ENCODE results near the gene MCCD1. TPM values are rescaled to one million over a fixed set of nuclear protein-coding genes. Genes with fewer than 3 reads are reported as not detected.
A peak's percentile ranks its signal among the peaks of the same experiment; 100 is the strongest.
"Not testable (repeated sequence)": the region's sequence is repeated elsewhere in the genome, so short reads cannot be mapped to it uniquely, and the experiment has no call there.

Gene MCCD1
- total and polyA plus RNA-seq, 2 experiments from 2014 or later: not detected

- no peak for TF ChIP-seq EZH2phosphoT487 (IDR thresholded peaks at IDR 0.05; ENCODE audit: insufficient read depth, low read depth)
- TF ChIP-seq EZH2 (IDR thresholded peaks at IDR 0.05; ENCODE audit: insufficient read depth, poor library complexity, severe bottlenecking): no peak
- Histone ChIP-seq H3F3A (ENCODE audit: insufficient read depth) (peaks cover 8% of the 10 kb centered on the region; the same call in 1 of the 2 replicates), H3K4me3 (no peak overlapping the region), H3K27me3 (replicated peaks; ENCODE audit: insufficient read depth) (no peaks in the 10 kb centered on the region), H4K20me1 (ENCODE audit: insufficient read depth) (no peaks in the 10 kb centered on the region), H3K9me2 (ENCODE audit: insufficient read depth) (no peaks in the 10 kb centered on the region), H3K4me1 (ENCODE audit: insufficient read depth) (peaks cover 4% of the 10 kb centered on the region), H3K79me2 (ENCODE audit: insufficient read depth) (0 out of 2 replicates have a peak, but pooled peaks cover 6% of the 10 kb centered on the region), H2AFZ (no peak overlapping the region), H3K9me3 (ENCODE audit: low read depth) (no peaks in the 10 kb centered on the region), H3K36me3 (ENCODE audit: low read depth) (no peaks in the 10 kb centered on the region), H3K4me2 (ENCODE audit: unreplicated experiment) (no peak overlapping the region), H3K27ac (no peak overlapping the region), H3K9ac (no peak overlapping the region)
- in situ Hi-C loops (cut with MboI): loop anchor here (10.0 kb wide), 1 partner anchor 105 kb away; the partner anchor contains the start of gene NCR3
- DNase-seq: no peak
- WGBS, 2 experiments (ENCODE audit: low coverage in 1 of 2, low lambda C conversion rate in 2 of 2, missing lambda C conversion rate in 2 of 2): 69 to 76% methylated on average over 15 to 16 of the region's 16 CpGs
Measured at GRCh38 chr6:31490115-31490873, 38.5 kb upstream of the MCCD1 start.

GRCh38 chr6:31493550-31493874 lies 35.2 kb upstream of the MCCD1 start:
- H3K4me2 ChIP-seq (ENCODE audit: unreplicated experiment): peak overlapping the region; percentile 88
- in situ Hi-C loops (cut with MboI): loop anchor here (10.0 kb wide), 1 partner anchor 101 kb away; the partner anchor contains the start of gene NCR3
- not testable (repeated sequence) for H4K20me1 ChIP-seq (ENCODE audit: insufficient read depth); H3K4me1 ChIP-seq (ENCODE audit: insufficient read depth); H3K27ac ChIP-seq; H3K9me2 ChIP-seq (ENCODE audit: insufficient read depth); H3K9ac ChIP-seq; H3K36me3 ChIP-seq (ENCODE audit: low read depth); H3K27me3 ChIP-seq (replicated peaks; ENCODE audit: insufficient read depth); H2AFZ ChIP-seq; H3K9me3 ChIP-seq (ENCODE audit: low read depth); DNase-seq
- peaks cover 12% of the 10 kb centered on the region for H3K79me2 ChIP-seq (ENCODE audit: insufficient read depth)
- 0 to 1% methylated on average over 2 of the region's 2 CpGs for WGBS, 2 experiments (ENCODE audit: low coverage in 1 of 2, low lambda C conversion rate in 2 of 2, missing lambda C conversion rate in 2 of 2)
- peak overlapping the region; percentile 87 for H3K4me3 ChIP-seq
- H3F3A ChIP-seq (ENCODE audit: insufficient read depth): peaks cover 20% of the 10 kb centered on the region

DNA sequence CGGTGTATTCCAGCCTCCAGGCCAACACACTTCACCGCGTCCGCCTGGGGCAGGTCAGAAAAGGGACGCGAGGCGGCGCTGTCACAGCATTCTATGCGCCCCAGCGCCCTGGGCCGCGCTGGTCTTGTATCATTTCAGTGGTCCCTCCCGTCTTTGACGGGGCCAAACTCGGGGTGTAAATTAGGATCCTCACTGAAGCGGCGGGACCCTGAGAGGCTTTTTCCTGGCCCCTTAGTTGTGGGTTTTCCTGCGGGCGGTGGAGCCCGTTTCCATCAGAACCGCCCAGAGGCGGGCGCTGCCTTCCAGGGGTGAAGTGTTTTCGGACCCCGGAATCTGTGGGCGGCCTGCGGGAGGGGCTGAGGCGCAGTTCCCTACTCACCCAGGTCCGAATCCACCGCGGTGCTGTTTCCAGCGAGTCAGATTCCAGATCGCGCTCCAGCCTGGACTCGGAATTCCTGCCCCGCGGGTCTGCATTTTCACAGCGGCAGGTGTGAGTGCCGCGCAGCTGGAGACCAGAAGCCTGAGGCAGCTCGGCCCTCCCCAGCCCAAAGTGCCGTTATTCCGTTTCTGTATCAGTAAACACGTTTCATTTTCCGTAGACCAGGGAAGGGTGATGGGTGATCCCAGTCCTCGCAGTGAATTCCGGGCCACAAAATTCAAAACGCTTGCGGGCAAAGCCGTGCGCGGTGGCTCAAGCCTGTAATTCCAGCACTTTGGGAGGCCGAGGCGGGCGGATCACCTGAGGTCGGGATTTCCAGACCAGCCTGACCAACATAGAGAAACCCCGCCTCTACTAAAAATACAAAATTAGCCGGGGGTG lies 34.7 kb upstream of the MCCD1 start:
- H3K9me3 ChIP-seq (ENCODE audit: low read depth): no peaks in the 10 kb centered on the region
- peak overlapping the region; percentile 78 for H3K9ac ChIP-seq
- H3K9me2 ChIP-seq (ENCODE audit: insufficient read depth): no peaks in the 10 kb centered on the region
- H3K79me2 ChIP-seq (ENCODE audit: insufficient read depth): peaks cover 18% of the 10 kb centered on the region
- H3F3A ChIP-seq (ENCODE audit: insufficient read depth): peaks cover 20% of the 10 kb centered on the region
- peak overlapping the region; percentile 93 for H2AFZ ChIP-seq
- H3K4me3 ChIP-seq: peak overlapping the region; percentile 87
- H3K36me3 ChIP-seq (ENCODE audit: low read depth): no peaks in the 10 kb centered on the region
- DNase-seq: peak; percentile 93
- in situ Hi-C loops (cut with MboI): loop anchor here (10.0 kb wide), 1 partner anchor 101 kb away; the partner anchor contains the start of gene NCR3
- TF ChIP-seq EZH2phosphoT487 (IDR thresholded peaks at IDR 0.05; ENCODE audit: insufficient read depth, low read depth) (no peak), EZH2 (IDR thresholded peaks at IDR 0.05; ENCODE audit: insufficient read depth, poor library complexity, severe bottlenecking) (no peak)
- H3K4me2 ChIP-seq (ENCODE audit: unreplicated experiment): peak overlapping the region; percentile 88
- no peaks in the 10 kb centered on the region for H4K20me1 ChIP-seq (ENCODE audit: insufficient read depth)
- H3K27ac ChIP-seq: peak overlapping the region; percentile 73
- WGBS, 2 experiments (ENCODE audit: low coverage in 1 of 2, low lambda C conversion rate in 2 of 2, missing lambda C conversion rate in 2 of 2): 1% methylated on average over 57 to 58 of the region's 58 CpGs
- H3K27me3 ChIP-seq (replicated peaks; ENCODE audit: insufficient read depth): no peaks in the 10 kb centered on the region
- H3K4me1 ChIP-seq (ENCODE audit: insufficient read depth): peaks cover 9% of the 10 kb centered on the region

DNA sequence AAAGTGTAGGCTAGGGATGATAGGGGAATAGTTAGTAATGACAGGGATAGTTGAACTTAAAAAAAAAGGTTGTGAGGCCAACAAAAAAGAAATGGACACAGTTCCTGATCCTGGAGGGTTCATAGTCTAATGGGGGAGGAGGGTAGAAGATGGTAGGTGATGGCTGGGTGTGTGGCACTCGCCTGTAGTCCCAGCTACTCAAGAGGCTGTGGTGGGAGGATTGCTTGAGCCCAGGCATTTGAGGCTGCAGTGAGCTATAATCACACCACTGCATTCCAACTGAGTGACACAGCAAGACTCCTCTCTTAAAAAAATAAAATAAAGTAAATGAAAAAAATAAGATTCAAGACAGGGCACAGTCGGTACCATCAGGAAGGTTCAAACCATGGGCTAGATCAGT lies 33.2 kb upstream of the MCCD1 start:
- H3K9ac ChIP-seq: peak overlapping the region; percentile 78
- H3K36me3 ChIP-seq (ENCODE audit: low read depth): no peaks in the 10 kb centered on the region
- in situ Hi-C loops (cut with MboI): loop anchor here (10.0 kb wide), 1 partner anchor 99 kb away; the partner anchor contains the start of gene NCR3
- peak; percentile 63 for DNase-seq
- WGBS, 2 experiments (ENCODE audit: low coverage in 1 of 2, low lambda C conversion rate in 2 of 2, missing lambda C conversion rate in 2 of 2): 40 to 52% methylated on average over 2 of the region's 2 CpGs
- TF ChIP-seq EZH2phosphoT487 (IDR thresholded peaks at IDR 0.05; ENCODE audit: insufficient read depth, low read depth) (no peak), EZH2 (IDR thresholded peaks at IDR 0.05; ENCODE audit: insufficient read depth, poor library complexity, severe bottlenecking) (no peak)
- H3K27ac ChIP-seq: peak overlapping the region; percentile 73
- peak overlapping the region; percentile 88 for H3K4me2 ChIP-seq (ENCODE audit: unreplicated experiment)
- no peaks in the 10 kb centered on the region for H3K9me2 ChIP-seq (ENCODE audit: insufficient read depth)
- peak overlapping the region; percentile 93; the same call in 1 of the 2 replicates for H2AFZ ChIP-seq
- H3F3A ChIP-seq (ENCODE audit: insufficient read depth): peaks cover 20% of the 10 kb centered on the region
- no peaks in the 10 kb centered on the region for H3K9me3 ChIP-seq (ENCODE audit: low read depth)
- H3K4me3 ChIP-seq: peak overlapping the region; percentile 87
- peaks cover 27% of the 10 kb centered on the region for H3K79me2 ChIP-seq (ENCODE audit: insufficient read depth)
- H3K4me1 ChIP-seq (ENCODE audit: insufficient read depth): peaks cover 9% of the 10 kb centered on the region
- H4K20me1 ChIP-seq (ENCODE audit: insufficient read depth): no peaks in the 10 kb centered on the region
- H3K27me3 ChIP-seq (replicated peaks; ENCODE audit: insufficient read depth): no peaks in the 10 kb centered on the region

DNA sequence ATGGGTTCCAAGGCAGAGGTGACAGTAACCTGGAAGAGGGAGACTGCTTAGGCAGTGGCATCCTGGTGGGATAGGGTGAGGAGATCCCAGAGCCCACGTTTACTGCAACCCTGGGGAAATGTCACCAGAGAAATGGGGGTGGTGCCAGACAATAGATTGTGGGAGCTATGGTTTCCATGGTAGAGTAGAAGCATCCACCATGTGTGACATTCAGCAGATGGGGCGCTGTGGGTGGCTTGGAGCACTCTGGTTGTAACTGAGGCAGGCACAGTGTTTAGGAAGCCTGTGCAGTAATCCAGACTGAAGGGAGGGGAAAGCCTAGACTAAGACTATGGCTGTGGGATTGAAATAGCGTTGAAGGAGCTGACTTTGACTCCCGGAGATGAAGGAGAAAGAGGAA lies 31.9 kb upstream of the MCCD1 start:
- not testable (repeated sequence) for H3K9me2 ChIP-seq (ENCODE audit: insufficient read depth); H3K36me3 ChIP-seq (ENCODE audit: low read depth); H4K20me1 ChIP-seq (ENCODE audit: insufficient read depth); H3K9me3 ChIP-seq (ENCODE audit: low read depth); DNase-seq; H3K27me3 ChIP-seq (replicated peaks; ENCODE audit: insufficient read depth); H3K4me1 ChIP-seq (ENCODE audit: insufficient read depth)
- H2AFZ ChIP-seq: peak overlapping the region; percentile 83; the same call in 1 of the 2 replicates
- peak overlapping the region; percentile 99 for H3K4me2 ChIP-seq (ENCODE audit: unreplicated experiment)
- peaks cover 39% of the 10 kb centered on the region for H3K79me2 ChIP-seq (ENCODE audit: insufficient read depth)
- peak overlapping the region; percentile 30; the same call in 1 of the 2 replicates for H3K27ac ChIP-seq
- H3K9ac ChIP-seq: peak overlapping the region; percentile 72; the same call in 1 of the 2 replicates
- 58 to 65% methylated on average over 4 of the region's 4 CpGs for WGBS, 2 experiments (ENCODE audit: low coverage in 1 of 2, low lambda C conversion rate in 2 of 2, missing lambda C conversion rate in 2 of 2)
- in situ Hi-C loops (cut with MboI): loop anchor here (10.0 kb wide), 1 partner anchor 98 kb away; the partner anchor contains the start of gene NCR3
- 0 out of 2 replicates have a peak overlapping the region, but pooled peaks have one; percentile 91 for H3K4me3 ChIP-seq
- H3F3A ChIP-seq (ENCODE audit: insufficient read depth): peaks cover 20% of the 10 kb centered on the region
